Activated CD4-positive, alpha-beta memory T cell treated with anti-CD3 and anti-CD28 coated beads for 36 hours (primary cell): ENCODE measurements around the gene FUT3. TPM values are rescaled to one million over a fixed set of nuclear protein-coding genes. Genes with fewer than 3 reads are reported as not detected.

ENCODE experiments used
- CTCF ChIA-PET: fragments of 350-600 bp; sonication (Branson Sonifier 250); formaldehyde crosslinking; loops from one replicate; lab custom pipeline; 2021; ENCODE audit warnings: antibody characterized with exemption, inconsistent platforms; lab: Charles Lee
- POLR2A ChIA-PET: fragments of 350-600 bp; sonication (Branson Sonifier 250); formaldehyde crosslinking; loops from one replicate; lab custom pipeline; 2021; ENCODE audit warnings: antibody characterized with exemption; lab: Charles Lee
- DNase-seq: peaks from one replicate; pipeline ENCODE4 v3.0.0-alpha.2; 2020
- H3K27ac Mint-ChIP-seq: one replicate; pipeline ENCODE4 v1.8.0; 2021; ENCODE audit warnings: mixed read lengths
- H3K27me3 Mint-ChIP-seq: one replicate; pipeline ENCODE4 v1.8.0; 2021; ENCODE audit warnings: mixed read lengths
- H3K36me3 Mint-ChIP-seq: one replicate; pipeline ENCODE4 v1.8.0; 2021; ENCODE audit warnings: mixed read lengths
- H3K4me1 Mint-ChIP-seq: one replicate; pipeline ENCODE4 v1.8.0; 2021; ENCODE audit warnings: low read depth, mixed read lengths
- H3K4me3 Mint-ChIP-seq: one replicate; pipeline ENCODE4 v1.8.0; 2021; ENCODE audit warnings: mild to moderate bottlenecking, mixed read lengths
- H3K9me3 Mint-ChIP-seq: one replicate; pipeline ENCODE4 v1.8.0; 2021; ENCODE audit warnings: mixed read lengths
- intact Hi-C: fragments of 100-400 bp; cut with micrococcal nuclease; formaldehyde crosslinking; loops from one replicate; pipeline ENCODE4 v1.15.1; 2023
- total RNA-seq, 2 experiments: library from RNA; stranded (reverse); gene quantifications; one replicate each; pipeline ENCODE4 v1.2.3, GENCODE V29; 2021

FUT3 gene
- total RNA-seq, 2 experiments from 2014 or later = not detected

DNA sequence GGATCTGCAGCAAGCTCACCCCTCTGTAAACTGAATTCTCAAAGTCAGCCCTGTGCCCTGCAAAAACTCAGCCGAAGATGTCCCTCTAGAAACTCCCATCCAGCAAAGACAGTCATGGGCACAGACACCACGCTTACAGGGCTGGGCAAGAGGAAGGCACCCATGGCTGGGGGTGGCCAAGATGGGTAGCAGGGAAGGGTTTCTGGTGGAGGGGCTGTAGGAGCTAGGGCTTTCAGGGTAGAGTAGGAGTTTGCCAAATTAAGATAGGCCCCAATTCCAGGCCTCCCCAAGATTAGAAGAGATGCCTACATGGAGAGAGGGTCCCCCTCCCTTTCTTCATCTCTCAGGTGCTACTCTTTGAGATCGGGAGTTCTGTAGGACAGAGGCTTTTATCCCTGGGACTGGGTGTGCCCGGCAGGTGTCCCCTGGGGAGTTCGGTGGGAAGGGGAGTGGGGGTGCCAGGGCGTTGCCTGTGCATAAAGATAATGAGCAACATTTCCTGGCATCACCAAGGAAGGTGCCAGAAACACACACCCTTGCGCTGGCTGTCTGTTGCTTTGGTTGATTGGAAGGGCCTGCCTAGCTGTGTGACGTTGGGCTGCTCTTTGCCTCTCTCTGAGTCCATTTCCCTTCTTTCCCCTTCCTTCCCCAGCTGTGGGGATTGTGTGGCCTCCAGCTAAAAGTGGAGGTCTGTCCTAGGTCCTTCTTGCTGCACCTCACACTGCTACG is 37.0 kb downstream of the FUT3 start:
- POLR2A ChIA-PET = no interaction called here
- no peak overlapping the region for H3K27ac Mint-ChIP-seq
- no peaks in the 10 kb centered on the region for H3K27me3 Mint-ChIP-seq
- H3K4me3 Mint-ChIP-seq = no peak overlapping the region
- intact Hi-C loops = no loop called here
- no peak for DNase-seq
- no peaks in the 10 kb centered on the region for H3K4me1 Mint-ChIP-seq
- H3K9me3 Mint-ChIP-seq = no peaks in the 10 kb centered on the region
- H3K36me3 Mint-ChIP-seq = no peaks in the 10 kb centered on the region
- CTCF ChIA-PET = interaction anchor here (1.4 kb wide), 1 partner anchor 10 kb away, joined by 6 read pairs; the partner anchor contains the start of gene NRTN

DNA sequence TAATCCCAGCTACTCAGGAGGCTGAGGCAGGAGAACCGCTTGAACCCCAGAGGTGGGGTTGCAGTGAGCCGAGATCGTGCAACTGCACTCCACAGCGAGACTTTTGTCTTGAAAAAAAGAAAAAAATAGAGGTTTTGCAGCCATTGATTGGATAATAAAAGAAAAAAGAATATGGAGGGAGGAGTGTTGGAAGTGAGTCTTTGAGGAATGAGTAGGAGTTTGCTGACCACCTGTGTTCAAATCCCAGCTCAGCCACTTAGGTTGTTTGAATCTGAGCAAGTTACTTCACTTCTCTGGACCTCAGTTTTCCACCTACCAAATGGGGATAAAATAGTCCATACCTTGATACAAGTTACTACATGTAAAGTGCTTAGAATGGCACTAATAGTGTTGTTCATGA is 40.1 kb downstream of the FUT3 start:
- DNase-seq = no peak
- Mint-ChIP-seq H3K27me3 (no peaks in the 10 kb centered on the region), H3K27ac (no peak overlapping the region), H3K4me3 (no peak overlapping the region), H3K4me1 (no peaks in the 10 kb centered on the region), H3K36me3 (no peaks in the 10 kb centered on the region), H3K9me3 (no peaks in the 10 kb centered on the region)
- POLR2A ChIA-PET = no interaction called here
- CTCF ChIA-PET = no interaction called here
- intact Hi-C loops = no loop called here

DNA sequence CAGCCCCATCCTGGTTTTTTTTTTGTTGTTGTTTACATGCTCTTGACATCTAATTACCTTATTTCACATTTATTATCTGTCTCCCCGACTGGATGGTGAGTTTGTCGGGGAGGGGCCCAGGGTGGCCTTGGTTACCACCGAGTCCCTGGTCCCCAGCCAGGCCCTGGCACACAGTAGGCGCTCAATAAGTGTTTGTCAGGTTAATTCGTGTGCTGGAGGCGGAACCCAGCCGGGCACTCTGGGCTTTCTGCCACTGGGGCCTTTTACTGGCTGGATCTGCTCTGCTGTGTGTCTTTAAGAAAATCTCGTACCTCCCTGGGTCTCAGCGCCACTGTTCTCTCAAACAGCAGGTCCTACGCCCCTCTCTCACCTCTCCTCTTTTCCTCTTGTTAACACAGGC is 41.8 kb downstream of the FUT3 start:
- Mint-ChIP-seq H3K27me3 (peaks cover 2% of the 10 kb centered on the region), H3K9me3 (no peaks in the 10 kb centered on the region)
- intact Hi-C loops = no loop called here

DNA sequence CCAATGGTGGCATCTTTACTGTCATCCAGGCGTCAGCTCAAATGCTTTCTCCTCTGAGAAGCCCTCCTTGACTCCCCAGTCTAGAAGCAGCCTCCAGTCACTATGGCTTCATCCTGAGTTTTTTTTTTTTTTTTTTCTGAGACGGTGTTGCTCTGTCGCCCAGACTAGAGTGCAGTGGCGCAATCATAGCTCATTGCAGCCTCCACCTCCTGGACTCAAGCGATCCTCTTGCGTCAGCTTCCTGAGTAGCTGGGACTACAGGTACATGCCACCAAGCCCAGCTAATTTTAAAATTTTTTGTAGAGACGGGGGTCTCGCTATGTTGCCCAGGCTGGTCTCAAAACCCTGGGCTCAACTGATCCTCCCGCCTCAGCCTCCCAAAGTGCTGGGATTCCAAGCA is 42.2 kb downstream of the FUT3 start:
- intact Hi-C loops = no loop called here
- H3K4me3 Mint-ChIP-seq = no peak overlapping the region
- POLR2A ChIA-PET = interaction anchor here (0.6 kb wide), 1 partner anchor 187 kb away, joined by 5 read pairs; the partner anchor contains the start of gene SAFB2
- H3K27ac Mint-ChIP-seq = no peak overlapping the region
- H3K36me3 Mint-ChIP-seq = no peaks in the 10 kb centered on the region
- H3K9me3 Mint-ChIP-seq = no peaks in the 10 kb centered on the region
- no peak for DNase-seq
- H3K27me3 Mint-ChIP-seq = peaks cover 4% of the 10 kb centered on the region
- peaks cover 6% of the 10 kb centered on the region for H3K4me1 Mint-ChIP-seq
- CTCF ChIA-PET = interaction anchor here (1.4 to 1.7 kb wide), 3 partner anchors 15 to 214 kb away, joined by 4 to 5 read pairs (median 4); no protein-coding TSS in a partner anchor

More for the DNA sequence above, 41.8 kb downstream of the FUT3 start:
- H3K27ac Mint-ChIP-seq = no peak overlapping the region
- no peak overlapping the region for H3K4me3 Mint-ChIP-seq
- peaks cover 2% of the 10 kb centered on the region for H3K4me1 Mint-ChIP-seq
- POLR2A ChIA-PET = no interaction called here
- no peak for DNase-seq
- H3K36me3 Mint-ChIP-seq = no peaks in the 10 kb centered on the region
- CTCF ChIA-PET = interaction anchor here (1.4 kb wide), 2 partner anchors 15 to 214 kb away, joined by 4 read pairs; no protein-coding TSS in a partner anchor

DNA sequence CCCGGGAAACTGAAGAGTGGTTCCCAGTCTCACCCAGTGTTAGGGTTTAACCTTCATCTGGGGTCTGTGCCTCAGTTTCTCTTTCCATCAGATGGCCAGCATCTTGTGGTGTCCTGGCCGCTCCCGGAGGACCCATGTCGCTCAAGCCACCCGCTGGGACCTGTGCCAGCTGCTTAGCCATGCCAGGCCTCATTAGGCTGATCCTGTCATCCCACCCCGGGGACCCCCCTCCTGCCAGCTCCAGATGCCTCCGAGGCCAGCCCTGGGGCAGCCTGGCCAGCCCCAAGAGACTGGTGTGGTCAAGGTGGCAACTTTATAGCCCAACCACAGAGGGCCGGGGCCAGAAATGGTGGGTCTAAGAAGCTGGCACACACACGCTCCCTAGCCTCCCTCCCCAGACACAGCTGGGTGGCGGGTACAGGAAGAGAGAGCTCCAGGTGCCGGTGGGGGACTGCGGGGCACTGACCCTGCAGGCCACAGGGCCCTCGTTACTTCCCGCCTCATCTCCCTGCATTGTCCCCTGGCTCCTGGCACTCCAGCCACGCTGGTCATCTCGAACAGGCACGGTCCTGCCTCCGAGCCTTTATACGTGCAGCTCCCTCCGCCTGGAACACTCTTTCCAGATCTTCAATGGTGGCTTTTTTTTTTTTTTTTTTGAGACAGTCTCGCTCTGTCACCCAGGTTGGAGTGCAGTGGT is 43.0 kb downstream of the FUT3 start:
- intact Hi-C loops = no loop called here

DNA sequence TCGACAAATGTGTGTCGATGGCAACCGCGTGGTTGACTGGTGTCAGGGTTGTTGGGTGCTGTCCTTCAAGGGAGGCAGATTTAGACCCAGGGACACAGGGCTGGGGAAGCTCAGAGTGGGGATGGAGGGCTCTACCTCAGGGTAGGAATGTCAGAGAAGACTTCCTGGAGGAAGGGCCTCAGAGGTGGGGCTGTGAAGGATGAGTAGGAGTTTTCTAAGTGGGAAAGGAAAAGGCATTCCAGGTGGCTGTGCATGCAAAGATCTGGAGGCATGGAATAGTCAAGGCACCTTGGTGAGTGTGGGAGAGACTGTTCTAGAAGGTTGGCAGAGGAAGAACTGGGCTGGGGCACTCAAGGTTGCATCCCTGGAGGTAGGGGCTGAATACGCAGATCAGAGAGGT is 44.3 kb downstream of the FUT3 start:
- ChIA-PET POLR2A (interaction anchor here (1.1 kb wide), 1 partner anchor 116 kb away, joined by 3 read pairs; no protein-coding TSS in a partner anchor), CTCF (interaction anchor here (1.0 to 1.6 kb wide), 3 partner anchors 13 to 216 kb away, joined by 4 to 10 read pairs (median 4); no protein-coding TSS in a partner anchor)
- Mint-ChIP-seq H3K4me3 (no peak overlapping the region), H3K9me3 (no peaks in the 10 kb centered on the region), H3K4me1 (peaks cover 19% of the 10 kb centered on the region), H3K36me3 (no peaks in the 10 kb centered on the region), H3K27me3 (peaks cover 10% of the 10 kb centered on the region), H3K27ac (no peak overlapping the region)
- no peak for DNase-seq
- intact Hi-C loops = no loop called here

More for the DNA sequence above, 43.0 kb downstream of the FUT3 start:
- Mint-ChIP-seq H3K9me3 (no peaks in the 10 kb centered on the region), H3K4me3 (no peak overlapping the region), H3K36me3 (no peaks in the 10 kb centered on the region), H3K4me1 (peaks cover 12% of the 10 kb centered on the region), H3K27ac (no peak overlapping the region), H3K27me3 (peaks cover 4% of the 10 kb centered on the region)
- ChIA-PET CTCF (interaction anchor here (1.0 to 1.7 kb wide), 4 partner anchors 14 to 215 kb away, joined by 3 to 5 read pairs (median 4); no protein-coding TSS in a partner anchor), POLR2A (interaction anchor here (0.6 kb wide), 1 partner anchor 186 kb away, joined by 5 read pairs; the partner anchor contains the start of gene SAFB2)
- DNase-seq = no peak

DNA sequence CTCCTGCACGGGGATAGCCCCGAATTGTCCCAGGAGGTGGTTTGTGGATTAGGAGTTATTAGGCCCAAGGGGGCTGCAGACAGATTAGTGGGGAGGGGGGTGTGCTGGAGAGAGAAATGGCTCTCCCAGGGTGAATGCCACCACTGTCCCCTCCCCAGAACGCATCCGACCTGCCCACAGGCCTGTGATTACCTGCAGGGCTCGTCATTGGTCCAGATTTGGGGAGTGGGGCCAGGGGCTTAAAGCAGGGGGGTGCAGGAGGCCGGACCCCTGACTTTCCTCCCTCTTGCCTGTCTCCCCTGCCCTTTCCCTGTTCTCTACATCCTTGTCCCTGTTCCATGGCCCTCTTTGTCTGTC is 45.1 kb downstream of the FUT3 start:
- Mint-ChIP-seq H3K4me3 (no peak overlapping the region), H3K36me3 (no peaks in the 10 kb centered on the region), H3K27me3 (peaks cover 14% of the 10 kb centered on the region), H3K9me3 (no peaks in the 10 kb centered on the region), H3K4me1 (peaks cover 21% of the 10 kb centered on the region), H3K27ac (no peak overlapping the region)
- CTCF ChIA-PET = interaction anchor here (1.0 to 1.6 kb wide), 3 partner anchors 12 to 216 kb away, joined by 4 to 10 read pairs (median 4); no protein-coding TSS in a partner anchor
- POLR2A ChIA-PET = interaction anchor here (1.1 kb wide), 1 partner anchor 115 kb away, joined by 3 read pairs; no protein-coding TSS in a partner anchor
- intact Hi-C loops = no loop called here
- DNase-seq = no peak

DNA sequence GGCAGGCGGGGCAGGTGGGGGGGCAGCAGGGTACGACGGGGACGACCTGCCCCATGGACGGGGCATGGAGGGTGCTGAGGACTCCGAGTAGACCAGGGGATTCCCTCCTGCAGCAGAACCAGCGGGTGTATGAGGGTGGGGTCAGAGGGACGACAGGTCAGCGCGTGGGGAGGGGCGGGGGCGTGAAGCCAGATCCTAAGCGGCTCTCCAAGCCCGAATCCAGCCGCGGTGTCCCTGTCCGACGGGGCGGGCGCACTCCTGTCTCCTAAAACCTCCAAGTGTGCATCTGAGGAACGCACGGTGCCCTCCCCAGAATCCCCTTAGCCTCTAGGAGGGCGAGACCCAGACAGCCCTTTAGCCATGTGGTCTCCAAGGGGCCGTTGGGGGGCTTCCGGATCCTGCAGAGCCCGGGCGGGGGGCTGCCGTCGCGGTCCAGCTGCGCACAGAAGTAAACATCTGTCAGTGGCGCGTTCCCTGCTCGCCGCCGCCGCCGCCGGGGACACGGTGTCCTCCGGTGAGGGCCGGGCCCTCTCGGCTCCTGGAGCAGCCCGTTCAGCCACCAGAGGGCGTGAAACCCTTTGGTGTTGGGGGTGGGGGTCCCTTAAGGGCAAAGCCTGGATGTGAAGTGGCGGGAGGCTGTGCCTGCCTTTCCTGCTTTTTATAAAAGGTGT is 45.7 kb downstream of the FUT3 start:
- CTCF ChIA-PET = interaction anchor here (1.6 kb wide), 1 partner anchor 11 kb away, joined by 4 read pairs; no protein-coding TSS in a partner anchor
- peak; percentile 73 for DNase-seq

DNA sequence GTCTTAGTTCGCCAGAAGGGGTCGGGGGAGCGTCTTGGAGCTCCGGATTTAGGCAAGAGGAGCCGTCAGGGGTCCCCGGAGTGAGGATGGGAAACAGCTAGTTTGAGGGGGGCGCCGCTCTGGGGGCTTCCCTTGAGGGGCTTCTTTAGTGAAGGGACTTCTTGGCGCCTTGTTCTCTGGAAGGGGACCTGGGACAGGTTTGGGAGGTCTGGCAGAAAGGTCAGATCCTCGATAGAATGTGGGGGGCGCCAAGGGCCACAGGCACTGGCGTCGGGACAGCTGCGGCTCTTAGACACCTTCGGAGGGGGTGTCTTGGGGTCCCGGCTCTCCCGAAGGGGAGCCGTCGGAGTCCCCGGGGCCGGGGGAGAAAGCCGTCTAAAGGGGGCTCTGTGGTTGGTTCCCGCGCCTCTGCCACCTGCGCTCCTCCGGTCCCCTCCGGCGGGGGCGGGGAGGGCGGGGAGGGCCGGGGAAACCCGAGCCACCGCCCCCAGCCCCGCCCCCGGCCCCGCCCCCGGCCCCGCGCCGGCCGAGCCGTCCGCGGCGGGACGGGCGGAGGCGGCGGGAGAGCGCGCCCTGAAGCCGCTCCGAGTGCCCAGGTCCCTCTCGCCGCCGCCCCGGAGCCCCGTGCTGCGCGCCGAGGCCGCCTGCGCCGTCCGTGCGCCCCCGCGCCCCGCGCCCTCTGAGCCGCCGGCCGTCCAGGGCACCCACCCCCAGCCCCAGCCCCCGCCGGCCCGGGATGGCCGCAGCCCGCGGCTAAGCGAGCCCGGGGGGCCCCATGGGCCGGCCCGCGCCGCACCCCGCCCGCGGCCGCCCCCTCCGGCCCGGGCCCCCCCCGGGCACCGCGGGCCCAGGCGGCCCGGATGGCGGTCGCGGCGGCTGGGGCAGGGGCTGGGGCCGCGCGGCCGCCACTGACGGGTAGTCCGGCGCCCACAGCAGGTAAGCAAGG is 46.5 kb downstream of the FUT3 start, which contains the start of gene NRTN:
TSS of gene NRTN (plus strand) at position 552 of the 946 bp plus-strand sequence. CDS start 19,099 bp downstream, outside the sequence.
- Mint-ChIP-seq H3K27me3 (peaks cover 18% of the 10 kb centered on the region), H3K36me3 (no peaks in the 10 kb centered on the region), H3K4me3 (peak within 1 kb of the TSS; percentile 66), H3K4me1 (peaks cover 21% of the 10 kb centered on the region), H3K27ac (no peak within 1 kb of the TSS), H3K9me3 (no peaks in the 10 kb centered on the region)
- peak; percentile 57 for DNase-seq
- ChIA-PET POLR2A (interaction anchor here (1.0 to 2.1 kb wide), 7 partner anchors 8 to 114 kb away, joined by 3 to 21 read pairs (median 5); partner anchors contain the start of genes CATSPERD, DUS3L, LONP1 and NDUFA11), CTCF (interaction anchor here (0.6 to 2.8 kb wide), 58 partner anchors 8 to 322 kb away, joined by 3 to 84 read pairs (median 5); partner anchors contain the start of genes CATSPERD, DUS3L, LONP1 and NDUFA11)
- intact Hi-C loops = loop anchor here (1.0 to 2.0 kb wide), 2 partner anchors 24 to 218 kb away; no protein-coding TSS in a partner anchor

More for the DNA sequence above, 45.7 kb downstream of the FUT3 start:
- Mint-ChIP-seq H3K27me3 (peaks cover 18% of the 10 kb centered on the region), H3K4me3 (peak overlapping the region; percentile 50), H3K4me1 (peaks cover 21% of the 10 kb centered on the region), H3K36me3 (no peaks in the 10 kb centered on the region), H3K27ac (no peak overlapping the region), H3K9me3 (no peaks in the 10 kb centered on the region)
- intact Hi-C loops = loop anchor here (2.0 kb wide), 1 partner anchor 23 kb away; no protein-coding TSS in a partner anchor
- POLR2A ChIA-PET = no interaction called here

DNA sequence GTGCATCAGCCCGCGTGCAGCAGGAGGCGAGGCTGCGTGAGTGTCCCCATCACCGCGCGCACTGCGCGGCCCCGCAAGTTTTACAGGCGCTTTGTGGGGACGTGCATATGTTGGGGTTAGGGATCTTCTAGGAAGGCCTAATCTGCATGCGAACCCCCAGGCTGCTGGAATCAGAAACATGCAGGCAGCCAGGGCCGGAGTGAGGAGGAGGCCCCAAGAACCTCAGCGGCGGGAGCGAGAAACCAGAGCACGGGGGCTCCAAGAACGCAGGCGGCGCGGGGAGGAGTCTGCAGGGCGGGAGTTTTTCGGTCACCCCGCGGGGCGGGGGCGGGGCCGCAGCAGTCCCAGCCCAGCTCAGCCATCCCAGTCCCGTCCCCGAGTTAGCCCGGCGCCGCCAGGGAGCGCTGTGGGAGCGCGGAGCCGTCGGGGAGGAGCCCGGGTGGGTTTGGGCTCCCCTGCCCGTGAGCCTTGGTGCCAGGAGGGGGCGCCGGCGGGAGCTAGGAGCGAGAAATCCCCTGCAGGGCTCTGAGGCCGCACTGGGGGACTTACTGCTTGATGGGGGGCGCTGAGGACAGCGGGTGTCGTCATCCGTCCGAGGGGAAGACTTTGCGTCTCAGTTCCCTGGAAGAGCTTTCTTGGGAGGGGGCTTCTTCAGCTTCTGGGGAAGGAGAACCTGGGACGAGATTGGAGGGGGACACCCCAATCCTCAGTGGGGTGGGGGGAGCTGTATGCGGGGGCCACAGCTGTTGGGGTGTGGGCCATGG is 47.3 kb downstream of the FUT3 start:
- Mint-ChIP-seq H3K9me3 (no peaks in the 10 kb centered on the region), H3K27ac (no peak overlapping the region), H3K27me3 (peaks cover 22% of the 10 kb centered on the region), H3K4me1 (peaks cover 21% of the 10 kb centered on the region), H3K36me3 (no peaks in the 10 kb centered on the region), H3K4me3 (peak overlapping the region; percentile 66)
- intact Hi-C loops = loop anchor here (1.0 to 2.0 kb wide), 2 partner anchors 25 to 218 kb away; no protein-coding TSS in a partner anchor
- ChIA-PET CTCF (interaction anchor here (0.6 to 2.8 kb wide), 62 partner anchors 9 to 324 kb away, joined by 3 to 84 read pairs (median 5); partner anchors contain the start of genes CATSPERD, DUS3L, LONP1 and NDUFA11), POLR2A (interaction anchor here (1.0 to 2.1 kb wide), 7 partner anchors 8 to 113 kb away, joined by 3 to 21 read pairs (median 5); partner anchors contain the start of genes CATSPERD, DUS3L, LONP1 and NDUFA11)
- peak; percentile 97 for DNase-seq
